Stimulated activated CD4-positive, alpha-beta T cell treated with anti-CD3 and anti-CD28 coated beads, TNF-alpha, amount 100 ng/mL, for 48 hours (primary cell): Measurements from ENCODE around the gene CD274.
"Not testable (repeated sequence)": the region's sequence is repeated elsewhere in the genome, so short reads cannot be mapped to it uniquely, and the experiment has no call there.

Source experiments
- DNase-seq, 3 donors: peaks; one replicate each; pipeline ENCODE4 v3.0.0-alpha.2; 2020; ENCODE audit warnings: low read depth in 3 of 3

Gene CD274

GRCh38 chr9:5438301-5439162 lies 11.8 kb upstream of the CD274 start:
- no peak for DNase-seq

GRCh38 chr9:5440426-5440825 lies 9.9 kb upstream of the CD274 start:
- no peak for DNase-seq

GRCh38 chr9:5441043-5441442 lies 9.3 kb upstream of the CD274 start:
- DNase-seq: no peak

- DNase-seq: no peak
Measured at GRCh38 chr9:5442400-5443011, 7.8 kb upstream of the CD274 start.

- no peak for DNase-seq
Measured at GRCh38 chr9:5443850-5444249, 6.5 kb upstream of the CD274 start.

- DNase-seq: not testable (repeated sequence)
Measured at GRCh38 chr9:5445096-5445495, 5.2 kb upstream of the CD274 start.

- no peak for DNase-seq
Measured at GRCh38 chr9:5445886-5446285, 4.5 kb upstream of the CD274 start.

GRCh38 chr9:5446451-5447236 lies 3.7 kb upstream of the CD274 start:
- no peak for DNase-seq

- DNase-seq: no peak
Measured at GRCh38 chr9:5447337-5447736, 3.0 kb upstream of the CD274 start.

- no peak for DNase-seq
Measured at GRCh38 chr9:5448016-5448415, 2.3 kb upstream of the CD274 start.

GRCh38 chr9:5448461-5449435 lies 1.6 kb upstream of the CD274 start:
- no peak for DNase-seq

GRCh38 chr9:5449521-5450358 lies 602 bp upstream of the CD274 start:
- no peak for DNase-seq

- DNase-seq: no peak
Measured at GRCh38 chr9:5452286-5452609, 1.9 kb downstream of the CD274 start.

GRCh38 chr9:5453004-5453403 lies 2.7 kb downstream of the CD274 start:
- no peak for DNase-seq

GRCh38 chr9:5453673-5454072 lies 3.3 kb downstream of the CD274 start:
- DNase-seq: no peak

GRCh38 chr9:5455181-5455580 lies 4.8 kb downstream of the CD274 start:
- no peak for DNase-seq

GRCh38 chr9:5459289-5459829 lies 9.0 kb downstream of the CD274 start:
- DNase-seq: no peak

GRCh38 chr9:5460157-5460556 lies 9.8 kb downstream of the CD274 start:
- DNase-seq: no peak

- not testable (repeated sequence) for DNase-seq
Measured at GRCh38 chr9:5464831-5465330, 14.5 kb downstream of the CD274 start.

- DNase-seq: no peak
Measured at GRCh38 chr9:5466005-5466404, 15.7 kb downstream of the CD274 start.
